ENCODE results near the gene PCNX1. TPM values are rescaled to one million over a fixed set of nuclear protein-coding genes. Genes with fewer than 3 reads are reported as not detected.

PCNX1 gene
- total RNA-seq, 4 donors from 2014 or later: 9.1 to 41.8 (median 18.9) TPM

- TF ChIP-seq POLR2A (IDR thresholded peaks at IDR 0.05) (no peak), CTCF (IDR thresholded peaks at IDR 0.05) (no peak)
- Histone ChIP-seq H3K4me1 (peaks cover 0 to 39% (median 17%) of the 10 kb centered on the region in 3 donors), H3K4me3 (no peak overlapping the region), H3K9me3 (no peaks in the 10 kb centered on the region), H3K36me3 (no peaks in the 10 kb centered on the region), H3K27ac (no peak overlapping the region), H3K27me3 (no peaks in the 10 kb centered on the region)
- DNase-seq: no peak
- intact Hi-C loops (cut with DNase I): no loop called here
These were observed 8.2 kb downstream of the PCNX1 start for GRCh38 chr14:70915415-70915814.

- intact Hi-C loops (cut with DNase I): no loop called here
- Histone ChIP-seq H3K4me3 (no peak overlapping the region), H3K27me3 (no peaks in the 10 kb centered on the region), H3K36me3 (no peaks in the 10 kb centered on the region), H3K27ac (no peak overlapping the region), H3K9me3 (no peaks in the 10 kb centered on the region), H3K4me1 (peaks cover 0 to 39% (median 19%) of the 10 kb centered on the region in 3 donors)
- TF ChIP-seq CTCF (IDR thresholded peaks at IDR 0.05) (no peak), POLR2A (IDR thresholded peaks at IDR 0.05) (no peak)
- 80 to 86% methylated on average over 7 of the region's 7 CpGs for WGBS, 2 donors
- DNase-seq: no peak
These were observed 9.0 kb downstream of the PCNX1 start for GRCh38 chr14:70916300-70916699.

GRCh38 chr14:70916799-70917198 is 9.5 kb downstream of the PCNX1 start:
- Histone ChIP-seq H3K9me3 (no peaks in the 10 kb centered on the region), H3K27me3 (no peaks in the 10 kb centered on the region), H3K27ac (no peak overlapping the region), H3K4me1 (peaks cover 0 to 38% (median 19%) of the 10 kb centered on the region in 3 donors), H3K4me3 (no peak overlapping the region), H3K36me3 (no peaks in the 10 kb centered on the region)
- intact Hi-C loops (cut with DNase I): no loop called here
- WGBS, 2 donors: 67 to 87% methylated on average over 4 of the region's 4 CpGs
- DNase-seq: no peak
- TF ChIP-seq CTCF (IDR thresholded peaks at IDR 0.05) (no peak), POLR2A (IDR thresholded peaks at IDR 0.05) (no peak)

- H3K27me3 ChIP-seq: no peaks in the 10 kb centered on the region
- TF ChIP-seq POLR2A (IDR thresholded peaks at IDR 0.05): no peak
- no peak for TF ChIP-seq CTCF (IDR thresholded peaks at IDR 0.05)
- WGBS, 2 donors: 77 to 88% methylated on average over 1 of the region's 1 CpG
- DNase-seq: no peak
- H3K36me3 ChIP-seq: no peaks in the 10 kb centered on the region
- no peak overlapping the region for H3K4me3 ChIP-seq
- intact Hi-C loops (cut with DNase I): no loop called here
- peaks cover 0 to 35% (median 19%) of the 10 kb centered on the region in 3 donors for H3K4me1 ChIP-seq
- H3K9me3 ChIP-seq: no peaks in the 10 kb centered on the region
- H3K27ac ChIP-seq: no peak overlapping the region
These were observed 10.4 kb downstream of the PCNX1 start for GRCh38 chr14:70917633-70918032.

- Histone ChIP-seq H3K27me3 (no peaks in the 10 kb centered on the region), H3K4me1 (peaks cover 0 to 30% (median 19%) of the 10 kb centered on the region in 3 donors), H3K4me3 (no peak overlapping the region), H3K9me3 (no peaks in the 10 kb centered on the region), H3K27ac (no peak overlapping the region), H3K36me3 (no peaks in the 10 kb centered on the region)
- TF ChIP-seq CTCF (IDR thresholded peaks at IDR 0.05): no peak
- no peak for TF ChIP-seq POLR2A (IDR thresholded peaks at IDR 0.05)
- WGBS, 2 donors: 0 to 3% methylated on average over 3 of the region's 3 CpGs
- DNase-seq: no peak
- intact Hi-C loops (cut with DNase I): no loop called here
These were observed 12.5 kb downstream of the PCNX1 start for GRCh38 chr14:70919774-70920173.

Measured in esophagus squamous epithelium (tissue), 5 donors.